HS-27A (cell line): Measurements from ENCODE around the gene UBE3B.
"Not testable (repeated sequence)": the region's sequence is repeated elsewhere in the genome, so short reads cannot be mapped to it uniquely, and the experiment has no call there.

ENCODE experiments used
- DNase-seq: peaks from one replicate; pipeline ENCODE4 v3.0.0-alpha.2; 2012; ENCODE audit warnings: low read depth, missing footprints

Gene UBE3B

DNA sequence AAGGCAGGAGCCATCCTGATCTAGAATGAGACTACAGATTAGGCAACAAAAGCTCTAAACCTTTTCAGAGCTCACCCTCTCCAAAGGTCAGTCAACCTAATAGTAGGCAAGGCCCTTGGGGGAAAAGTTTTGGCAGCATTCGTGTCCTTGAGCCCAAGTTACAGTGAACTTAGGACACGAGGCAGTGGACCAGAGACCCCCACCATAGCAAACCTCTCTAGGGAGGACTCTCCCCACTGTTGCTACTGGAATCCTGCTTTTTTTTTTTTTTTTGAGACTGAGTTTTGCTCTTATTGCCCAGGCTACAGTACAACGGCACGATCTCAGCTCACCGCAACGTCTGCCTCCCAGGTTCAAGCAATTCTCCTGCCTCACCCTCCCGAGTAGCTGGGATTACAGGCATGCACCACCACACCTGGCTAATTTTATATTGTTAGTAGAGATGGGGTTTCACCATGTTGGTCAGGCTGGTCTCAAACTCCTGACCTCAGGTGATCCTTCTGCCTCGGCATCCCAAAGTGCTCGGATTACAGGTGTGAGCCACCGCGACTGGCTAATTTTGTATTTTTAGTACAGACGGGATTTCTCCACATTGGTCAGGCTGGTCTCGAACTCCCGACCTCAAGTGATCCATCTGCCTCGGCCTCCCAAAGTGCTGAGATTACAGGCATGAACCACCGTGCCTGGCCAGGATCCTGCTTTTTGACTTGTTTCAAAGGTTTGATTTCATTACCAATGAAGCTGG, 3.7 kb upstream of the UBE3B start:
- not testable (repeated sequence) for DNase-seq

- DNase-seq: no peak
Measured at GRCh38 chr12:109475121-109475520, 2.3 kb upstream of the UBE3B start.

DNA sequence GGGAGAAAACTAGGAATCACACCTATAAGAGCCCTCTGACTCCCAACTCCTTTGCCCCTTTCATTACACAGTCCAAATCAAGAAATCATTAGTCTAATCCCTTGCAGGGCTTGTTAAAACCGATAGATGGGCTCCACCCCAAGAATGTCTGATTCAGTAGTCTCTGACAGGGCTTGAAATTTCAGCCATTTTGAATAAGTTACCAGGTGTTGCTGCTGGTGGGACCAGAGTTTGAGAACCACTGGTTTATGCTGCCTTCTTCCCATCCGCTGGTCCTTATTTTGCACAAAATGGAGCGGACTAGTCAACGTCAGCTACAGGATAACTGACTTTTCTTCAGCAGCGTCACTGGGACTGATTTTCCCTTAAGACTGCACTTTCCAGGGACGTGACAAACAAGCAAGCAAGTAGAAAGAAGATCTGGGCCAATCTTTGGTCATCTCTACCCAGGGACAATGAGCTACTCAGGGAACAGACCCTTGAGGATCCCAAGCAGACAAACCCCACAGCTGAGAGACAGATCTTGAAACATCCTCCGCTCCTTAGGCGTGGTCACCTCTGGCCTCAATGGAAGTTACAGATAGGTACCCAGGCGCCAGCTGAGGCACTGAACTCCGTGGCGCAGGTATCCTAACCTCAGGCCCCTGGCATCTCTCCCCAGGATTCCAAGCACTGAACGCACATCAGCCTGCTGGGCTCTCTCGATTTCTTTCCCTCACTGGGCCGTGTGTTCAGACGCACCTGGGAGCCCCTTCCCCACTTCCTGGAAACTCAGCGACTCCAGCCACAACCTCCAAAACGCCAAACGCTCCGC, 1.2 kb upstream of the UBE3B start:
- no peak for DNase-seq

DNA sequence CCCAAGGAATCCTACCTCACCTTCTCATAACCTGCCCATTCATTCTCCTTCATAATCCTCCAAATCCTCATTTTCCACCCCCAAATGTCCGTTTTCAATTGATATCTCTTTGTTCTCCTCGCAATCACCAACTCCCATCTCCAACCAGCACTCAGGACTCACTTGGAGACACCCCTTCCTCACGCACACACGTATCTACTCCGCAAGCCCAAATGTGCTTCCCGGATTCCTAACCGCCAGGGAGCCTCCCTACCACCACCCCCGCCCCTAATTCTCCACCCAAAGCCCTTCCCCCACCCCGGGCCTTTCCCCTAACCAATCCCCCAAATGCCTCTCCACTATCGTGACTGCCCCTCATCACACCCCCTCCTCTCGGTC, 638 bp upstream of the UBE3B start:
- DNase-seq: no peak

- no peak for DNase-seq
Measured at GRCh38 chr12:109477963-109478315, 505 bp downstream of the UBE3B start.

GRCh38 chr12:109479761-109480160, 2.3 kb downstream of the UBE3B start:
- DNase-seq: no peak

GRCh38 chr12:109480356-109480755, 2.9 kb downstream of the UBE3B start:
- no peak for DNase-seq

DNA sequence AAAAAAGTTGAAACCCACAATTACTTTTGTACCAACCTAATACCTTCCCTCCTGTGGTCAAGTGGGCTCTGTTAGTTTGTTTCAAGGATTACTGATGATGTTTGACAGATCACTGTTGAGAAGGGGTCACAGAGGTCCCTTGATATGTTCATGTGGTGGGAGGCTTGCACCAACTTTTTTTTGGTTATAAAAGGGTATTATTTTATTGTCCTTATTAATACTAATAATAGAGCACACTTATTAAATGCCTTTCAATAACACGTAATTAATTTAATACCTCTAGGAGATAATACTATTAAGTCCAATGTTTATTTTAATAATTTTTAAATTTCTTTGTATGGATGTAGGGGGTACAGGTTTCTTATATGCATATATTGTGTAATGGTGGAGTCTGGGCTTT, 4.4 kb downstream of the UBE3B start:
- no peak for DNase-seq

- DNase-seq: no peak
Measured at GRCh38 chr12:109482491-109482890, 5.1 kb downstream of the UBE3B start.

GRCh38 chr12:109482894-109483293, 5.5 kb downstream of the UBE3B start:
- DNase-seq: no peak

- no peak for DNase-seq
Measured at GRCh38 chr12:109483346-109483745, 5.9 kb downstream of the UBE3B start.

- no peak for DNase-seq
Measured at GRCh38 chr12:109485201-109485600, 7.8 kb downstream of the UBE3B start.

- no peak for DNase-seq
Measured at GRCh38 chr12:109487181-109488050, 10.0 kb downstream of the UBE3B start.

DNA sequence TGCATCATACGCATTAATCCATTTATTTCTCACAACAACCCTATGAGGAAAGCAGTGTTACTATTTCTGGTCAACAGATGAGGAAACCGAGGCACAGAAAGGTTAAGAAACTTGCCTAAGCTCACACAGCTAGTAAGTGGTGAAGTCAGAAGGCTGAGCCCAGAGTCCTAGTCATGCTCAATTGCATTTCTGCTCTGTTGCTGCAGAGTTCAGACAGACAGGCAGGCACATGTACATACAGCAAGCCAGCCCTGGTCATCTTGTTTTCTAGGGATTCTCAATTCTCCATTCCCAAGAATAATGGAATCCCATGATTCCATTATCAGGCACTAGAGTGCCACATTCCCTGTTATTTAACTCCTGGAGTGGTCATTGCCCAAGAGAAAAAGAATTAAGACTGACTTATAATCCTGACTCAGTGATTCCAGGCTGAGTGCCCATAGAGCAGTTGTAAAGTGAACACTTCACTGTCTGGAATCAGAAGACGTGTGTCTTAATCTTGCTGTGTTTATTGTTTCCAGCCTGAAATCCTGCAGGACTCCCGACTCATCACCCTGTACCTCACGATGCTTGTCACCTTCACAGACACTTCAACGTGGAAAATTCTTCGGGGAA, 10.7 kb downstream of the UBE3B start:
- no peak for DNase-seq

DNA sequence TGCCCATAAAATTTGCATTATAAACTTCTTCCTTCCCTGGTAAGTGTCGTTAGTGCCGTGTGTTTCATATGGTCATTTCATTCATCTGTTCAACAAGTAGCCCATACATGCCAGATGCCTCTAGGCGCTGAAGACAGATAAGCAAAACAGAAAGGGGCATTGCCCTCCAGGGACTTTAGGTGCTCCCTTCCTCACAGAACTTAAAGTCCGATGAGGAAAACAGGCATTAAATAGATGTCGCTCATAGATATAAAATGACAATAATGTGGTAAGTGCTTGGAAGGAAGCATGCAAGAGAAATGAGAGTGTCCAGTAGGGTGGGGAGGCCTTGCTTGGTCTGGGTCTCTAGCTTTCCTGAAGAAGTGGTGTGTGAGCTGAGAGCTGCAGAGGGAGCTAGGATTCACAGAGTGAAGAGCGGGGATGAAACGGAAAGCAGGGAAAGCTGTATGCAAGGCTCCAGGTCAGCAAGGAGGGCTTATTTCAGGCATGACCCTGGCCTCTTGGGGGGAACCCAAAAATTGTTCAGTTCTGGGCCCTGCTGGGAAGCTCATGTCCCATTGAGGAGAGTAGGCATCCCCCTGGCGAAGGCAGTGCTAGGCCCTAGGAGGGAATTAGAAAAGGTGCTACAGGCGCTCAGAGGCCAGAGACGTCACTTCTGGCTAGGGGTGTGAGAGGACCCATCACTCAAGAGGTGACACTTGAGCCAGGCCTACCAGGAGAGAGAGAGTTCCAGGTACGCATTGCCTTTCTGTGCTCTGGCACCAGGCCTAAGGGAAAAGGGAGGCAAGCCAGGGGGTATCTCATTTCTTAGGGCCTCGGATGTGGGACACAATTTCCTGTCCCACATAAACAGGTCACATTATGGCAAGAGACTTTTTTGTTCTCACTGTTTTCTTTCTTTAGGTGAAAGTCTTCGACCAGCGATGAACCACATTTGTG, 11.9 kb downstream of the UBE3B start:
- DNase-seq: no peak

DNA sequence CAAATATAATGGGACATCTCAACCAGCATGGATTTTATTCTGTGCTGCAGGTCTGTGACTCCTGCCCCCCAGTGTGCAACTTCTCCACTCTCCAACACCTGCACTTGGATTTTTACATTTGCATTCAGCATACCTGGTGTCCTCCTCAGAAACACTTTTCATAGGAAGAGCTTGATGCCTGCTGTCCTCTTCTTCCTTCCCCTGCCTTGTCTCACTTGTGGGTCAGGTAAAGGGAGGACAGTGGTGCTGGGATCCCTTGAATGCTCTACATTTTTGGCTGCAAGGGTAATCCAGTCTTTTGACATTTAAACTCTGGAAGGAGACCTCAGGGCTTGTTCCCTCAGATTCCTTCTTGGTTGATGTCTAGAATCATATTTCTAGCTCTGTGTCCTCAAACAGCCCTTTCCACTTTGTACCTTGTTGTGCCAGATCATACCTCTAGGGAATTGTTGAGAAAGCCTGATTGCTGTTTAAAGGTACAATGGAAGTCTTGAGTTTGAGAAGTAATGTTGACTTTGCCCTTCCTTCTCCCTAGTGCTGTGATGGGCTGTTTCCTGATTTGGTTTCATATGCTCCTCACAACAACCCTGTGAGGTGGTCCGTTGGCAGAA, 12.6 kb downstream of the UBE3B start:
- no peak for DNase-seq

- DNase-seq: no peak
Measured at GRCh38 chr12:109491671-109492070, 14.2 kb downstream of the UBE3B start.

GRCh38 chr12:109492371-109492770, 14.9 kb downstream of the UBE3B start:
- DNase-seq: no peak

- DNase-seq: no peak
Measured at GRCh38 chr12:109493090-109493489, 15.7 kb downstream of the UBE3B start.

GRCh38 chr12:109493938-109494337, 16.5 kb downstream of the UBE3B start:
- DNase-seq: no peak
